GM12873 (cell line): ENCODE measurements around the gene SLCO1A2.

Source experiments
- TF ChIP-seq, protein P1 (sequence below): IDR thresholded peaks from 2 replicates; pipeline ENCODE4 v1.5.1; 2012; ENCODE audit warnings: low read depth, mild to moderate bottlenecking, moderate library complexity, low read length, control low read depth; ENCODE audit not compliant: insufficient read depth; ENCODE audit errors: missing control alignments

SLCO1A2 gene

DNA sequence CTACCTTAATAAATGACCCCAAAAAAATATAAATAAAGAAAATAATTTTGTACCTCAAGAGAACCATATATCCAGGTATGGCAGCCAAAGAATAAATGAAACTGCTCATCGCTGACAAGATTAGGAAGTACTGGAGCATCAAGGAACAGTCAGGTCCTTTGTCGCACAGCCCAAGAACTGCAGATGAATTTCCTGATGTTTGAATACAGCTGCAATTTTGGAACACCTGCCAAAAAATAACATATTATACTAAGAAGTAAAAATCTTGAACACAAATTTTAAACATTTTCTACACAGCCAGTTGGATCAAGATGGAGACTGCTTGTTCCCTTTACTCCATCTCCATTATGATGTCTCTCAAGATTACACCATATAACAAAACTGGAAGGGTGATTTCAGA, 42.6 kb downstream of the SLCO1A2 start:
- TF ChIP-seq, protein P1, sequence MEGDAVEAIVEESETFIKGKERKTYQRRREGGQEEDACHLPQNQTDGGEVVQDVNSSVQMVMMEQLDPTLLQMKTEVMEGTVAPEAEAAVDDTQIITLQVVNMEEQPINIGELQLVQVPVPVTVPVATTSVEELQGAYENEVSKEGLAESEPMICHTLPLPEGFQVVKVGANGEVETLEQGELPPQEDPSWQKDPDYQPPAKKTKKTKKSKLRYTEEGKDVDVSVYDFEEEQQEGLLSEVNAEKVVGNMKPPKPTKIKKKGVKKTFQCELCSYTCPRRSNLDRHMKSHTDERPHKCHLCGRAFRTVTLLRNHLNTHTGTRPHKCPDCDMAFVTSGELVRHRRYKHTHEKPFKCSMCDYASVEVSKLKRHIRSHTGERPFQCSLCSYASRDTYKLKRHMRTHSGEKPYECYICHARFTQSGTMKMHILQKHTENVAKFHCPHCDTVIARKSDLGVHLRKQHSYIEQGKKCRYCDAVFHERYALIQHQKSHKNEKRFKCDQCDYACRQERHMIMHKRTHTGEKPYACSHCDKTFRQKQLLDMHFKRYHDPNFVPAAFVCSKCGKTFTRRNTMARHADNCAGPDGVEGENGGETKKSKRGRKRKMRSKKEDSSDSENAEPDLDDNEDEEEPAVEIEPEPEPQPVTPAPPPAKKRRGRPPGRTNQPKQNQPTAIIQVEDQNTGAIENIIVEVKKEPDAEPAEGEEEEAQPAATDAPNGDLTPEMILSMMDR = no peak

DNA sequence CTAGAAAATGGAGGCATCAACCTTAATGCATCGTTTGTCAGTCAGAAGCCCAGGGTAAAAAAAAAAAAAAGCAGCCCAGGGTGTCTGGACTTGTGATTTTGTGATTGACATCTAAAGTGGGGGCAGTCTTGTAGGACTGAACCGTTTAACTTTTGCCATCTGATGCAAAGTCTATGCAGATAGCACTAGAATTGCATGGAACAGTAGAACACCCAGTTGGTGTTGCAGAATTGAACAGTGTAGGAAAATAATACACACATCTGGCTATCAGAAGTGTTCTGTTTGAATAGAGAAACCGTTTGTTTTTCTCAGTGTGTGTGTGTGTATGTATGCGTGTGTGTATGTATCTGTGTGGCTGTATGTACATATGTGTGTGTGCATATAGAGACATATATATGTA, 45.0 kb downstream of the SLCO1A2 start:
- TF ChIP-seq, protein P1 = no peak

DNA sequence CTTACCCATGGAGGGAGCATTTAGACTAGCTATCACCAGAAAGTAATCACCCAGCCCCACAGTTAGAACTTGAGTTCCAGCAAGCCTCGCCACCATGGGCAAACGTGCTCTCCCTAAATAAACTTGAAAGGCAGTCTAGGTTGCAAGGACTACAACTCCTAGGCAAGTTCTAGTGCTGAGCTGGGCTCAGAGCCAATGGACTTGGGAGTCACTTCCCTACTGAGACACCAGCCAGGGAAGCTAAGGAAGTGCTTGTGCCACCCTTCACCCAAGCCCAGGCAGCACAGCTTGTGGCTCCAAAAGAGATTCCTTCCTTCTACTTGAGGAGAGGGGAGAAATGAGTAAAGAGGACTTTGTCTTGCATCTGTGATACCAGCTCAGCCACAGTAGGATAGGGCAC, 57.9 kb downstream of the SLCO1A2 start:
- TF ChIP-seq, protein P1 = no peak

DNA sequence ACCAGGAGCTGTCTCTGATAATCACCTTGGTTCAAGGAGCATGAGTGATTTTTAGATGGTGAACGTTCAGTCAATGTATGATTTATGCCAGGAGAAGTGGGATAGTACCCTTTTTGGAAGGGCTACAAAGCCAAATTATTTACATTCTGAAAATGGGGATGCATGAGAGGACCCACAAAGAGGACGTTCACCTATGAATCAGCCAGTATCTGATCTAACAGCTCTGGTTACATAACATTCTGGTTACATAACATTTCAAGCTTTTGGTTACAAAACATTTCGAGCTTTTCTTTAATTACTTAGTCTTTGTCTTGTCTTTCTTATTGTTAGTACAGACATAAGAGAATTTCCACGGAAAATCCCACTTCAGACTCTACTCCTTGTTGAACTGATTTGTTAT, 68.8 kb downstream of the SLCO1A2 start:
- TF ChIP-seq, protein P1 = no peak

DNA sequence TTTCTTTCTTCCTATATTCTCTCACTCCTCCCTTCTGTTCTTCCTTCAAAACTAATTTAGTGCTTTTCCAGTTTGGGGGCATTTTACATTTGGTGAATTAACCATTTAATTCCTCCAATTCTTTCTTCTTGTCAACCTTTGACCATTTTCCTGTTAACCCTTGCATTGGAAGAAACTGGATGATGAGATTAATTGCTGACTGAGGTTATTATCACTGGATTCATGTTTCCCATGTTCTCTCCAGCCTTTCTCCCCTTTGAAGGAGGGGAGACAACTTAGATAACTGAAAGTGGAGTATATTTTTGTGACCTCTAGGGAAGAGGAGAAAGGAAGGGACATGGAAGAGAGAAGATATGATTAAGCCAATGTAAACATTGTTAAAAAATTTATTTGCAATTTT, 70.5 kb downstream of the SLCO1A2 start:
- TF ChIP-seq, protein P1 = no peak

DNA sequence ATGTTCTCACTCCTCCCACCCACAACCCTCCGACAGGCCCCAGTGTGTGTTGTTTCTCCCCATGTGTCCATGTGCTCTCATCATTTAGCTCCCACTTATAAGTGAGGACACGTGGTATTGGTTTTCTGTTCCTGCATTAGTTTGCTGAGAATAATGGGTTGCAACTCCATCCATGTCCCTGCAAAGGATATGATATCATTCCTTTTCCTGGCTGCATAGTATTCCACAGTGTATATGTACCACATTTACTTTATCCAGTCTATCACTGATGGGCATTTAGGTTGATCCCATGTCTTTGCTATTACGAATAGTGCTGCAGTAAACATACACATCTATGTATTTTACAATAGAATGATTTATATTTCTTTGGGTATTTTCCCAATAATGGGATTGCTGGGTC, 77.5 kb downstream of the SLCO1A2 start:
- TF ChIP-seq, protein P1 = no peak

DNA sequence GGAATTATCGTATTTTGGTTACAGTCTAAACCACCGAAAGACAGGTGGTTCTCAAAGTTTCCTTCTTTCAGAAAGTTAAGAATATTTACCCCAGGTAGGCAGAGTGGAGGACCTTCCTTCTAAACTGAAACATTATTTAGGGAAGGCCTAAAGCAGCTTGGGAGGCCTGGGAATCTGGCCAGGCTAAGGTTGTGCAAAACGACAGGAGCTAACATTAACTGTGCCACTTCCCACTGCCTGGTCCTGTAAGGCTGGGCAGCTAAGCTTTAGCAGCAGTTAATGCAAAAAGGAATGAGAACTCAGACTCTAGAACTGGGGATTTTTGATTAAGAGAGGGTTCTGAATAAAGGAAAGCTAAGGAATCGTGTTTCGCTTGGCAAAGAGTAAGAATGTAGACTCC, 82.6 kb downstream of the SLCO1A2 start:
- TF ChIP-seq, protein P1 = no peak
